GM21390 (cell line): Measurements from ENCODE around the gene TLL2.

Experiments used
- ATAC-seq: cut with Tn5 transposase; IDR thresholded peaks from one replicate; pipeline ENCODE4 v1.9.1; 2021; ENCODE audit not compliant: unreplicated experiment

Gene TLL2

DNA sequence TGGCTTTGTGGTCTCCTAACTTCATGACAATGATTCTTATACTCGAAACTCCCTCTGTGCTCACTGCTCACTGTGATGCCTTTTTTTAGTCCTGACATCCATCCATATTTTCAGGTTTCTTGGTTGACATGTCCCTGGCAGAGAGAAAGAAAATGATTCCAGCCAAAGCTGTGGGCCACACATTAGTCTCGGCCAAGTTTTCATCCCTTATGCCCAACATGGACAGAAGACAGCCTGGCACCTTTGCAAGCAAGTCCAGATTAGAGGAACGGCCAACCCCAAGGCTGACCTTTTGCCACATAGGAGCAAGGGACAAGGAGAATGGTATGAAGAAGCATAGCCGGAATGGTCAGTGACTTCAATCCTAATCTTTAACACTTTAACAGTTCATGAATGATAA lies 146.3 kb downstream of the TLL2 start:
- no peak for ATAC-seq

DNA sequence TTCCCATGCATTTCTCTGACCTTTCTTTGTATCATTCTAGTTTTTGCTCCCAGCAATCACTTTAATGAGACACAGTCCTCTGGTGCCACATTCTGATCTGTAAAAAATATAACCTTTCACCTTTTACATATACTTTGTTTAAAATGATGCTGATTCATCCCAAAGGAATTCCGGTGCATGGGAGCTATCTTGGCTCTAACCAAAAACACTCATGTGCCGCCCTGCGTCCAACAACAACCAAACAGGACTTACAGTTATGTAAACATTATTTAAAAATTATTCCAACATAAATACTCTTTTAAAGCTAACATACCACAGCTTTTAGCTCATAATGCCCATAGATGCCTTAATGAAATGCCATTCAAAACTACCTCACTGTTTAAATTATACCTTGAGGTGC lies 147.2 kb downstream of the TLL2 start:
- no peak for ATAC-seq

DNA sequence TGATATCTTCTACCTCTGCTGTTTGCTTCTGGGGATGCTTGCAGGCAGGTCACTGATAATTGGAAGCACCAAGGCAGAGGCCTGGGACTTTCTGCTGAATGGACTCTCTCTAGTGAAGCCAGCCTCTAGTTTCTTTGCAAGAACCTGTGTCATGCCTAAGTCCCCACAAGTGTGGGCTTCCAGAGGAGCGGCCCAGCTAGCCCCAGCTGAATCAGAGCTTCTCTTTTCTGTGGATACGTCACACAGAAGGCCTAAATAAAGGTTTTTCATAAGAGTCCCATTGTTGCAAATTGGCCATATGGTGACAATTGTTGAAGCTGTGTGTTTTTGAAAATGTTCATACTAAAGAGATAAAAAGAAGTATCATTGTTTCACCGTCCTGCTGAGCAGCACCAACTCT lies 148.2 kb downstream of the TLL2 start:
- ATAC-seq: no peak

DNA sequence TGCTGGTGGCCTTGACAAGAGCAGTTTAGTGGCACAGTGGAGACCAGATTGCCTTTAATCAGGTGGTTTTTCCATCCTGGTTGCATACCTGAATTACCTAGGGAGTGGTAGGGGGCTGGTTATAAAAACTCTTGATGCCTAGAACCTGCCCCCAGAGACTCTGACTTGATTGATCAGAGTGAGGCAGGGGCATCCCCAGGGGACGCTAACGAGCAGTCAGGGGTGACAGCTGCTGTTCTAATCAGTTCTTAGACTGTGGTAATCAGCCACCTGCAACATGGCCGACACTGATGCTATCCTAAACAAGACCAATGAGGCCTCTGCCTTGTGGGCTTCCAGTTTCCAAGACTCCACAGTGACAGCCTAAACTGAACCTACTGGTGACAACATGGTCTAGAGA lies 153.0 kb downstream of the TLL2 start:
- ATAC-seq: no peak

DNA sequence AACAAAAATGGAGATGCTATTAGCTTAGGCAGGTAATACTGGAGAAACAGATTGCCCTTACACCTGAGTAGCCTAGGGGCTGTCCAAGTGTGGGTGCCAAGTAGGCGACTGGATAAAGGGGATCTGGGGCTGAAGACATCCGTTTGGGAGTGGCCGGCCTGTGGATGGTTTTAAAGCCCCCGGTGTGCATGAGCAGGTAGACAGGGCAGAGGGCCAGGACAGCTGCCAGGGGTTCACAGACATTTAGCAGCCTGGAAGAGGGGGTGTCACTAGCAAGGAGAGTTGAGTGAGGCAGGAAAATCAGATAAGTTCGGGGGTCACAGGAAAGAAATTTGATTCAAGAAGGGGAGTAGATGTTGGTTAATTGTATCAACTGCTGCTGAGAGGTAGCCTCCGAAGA lies 153.4 kb downstream of the TLL2 start:
- ATAC-seq: no peak

DNA sequence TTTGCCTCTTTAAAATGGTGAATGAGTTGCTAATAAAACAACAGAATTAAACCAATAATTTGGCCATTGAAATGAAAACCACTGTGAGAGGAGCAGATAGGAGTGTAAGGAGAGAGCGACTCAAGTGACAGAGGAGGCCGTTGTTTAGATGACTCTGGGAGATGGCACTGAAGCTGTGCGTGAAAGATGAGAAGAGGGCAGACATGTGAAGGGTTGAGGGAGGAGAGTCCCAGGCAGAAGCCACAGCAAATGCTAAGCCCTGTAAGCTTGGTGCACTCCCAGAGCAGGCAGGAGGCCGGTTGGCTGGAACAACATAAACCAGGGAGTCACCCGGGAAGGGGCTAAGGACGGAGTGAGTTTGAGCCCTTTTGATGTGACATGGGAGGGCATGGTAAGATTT lies 154.1 kb downstream of the TLL2 start:
- no peak for ATAC-seq

DNA sequence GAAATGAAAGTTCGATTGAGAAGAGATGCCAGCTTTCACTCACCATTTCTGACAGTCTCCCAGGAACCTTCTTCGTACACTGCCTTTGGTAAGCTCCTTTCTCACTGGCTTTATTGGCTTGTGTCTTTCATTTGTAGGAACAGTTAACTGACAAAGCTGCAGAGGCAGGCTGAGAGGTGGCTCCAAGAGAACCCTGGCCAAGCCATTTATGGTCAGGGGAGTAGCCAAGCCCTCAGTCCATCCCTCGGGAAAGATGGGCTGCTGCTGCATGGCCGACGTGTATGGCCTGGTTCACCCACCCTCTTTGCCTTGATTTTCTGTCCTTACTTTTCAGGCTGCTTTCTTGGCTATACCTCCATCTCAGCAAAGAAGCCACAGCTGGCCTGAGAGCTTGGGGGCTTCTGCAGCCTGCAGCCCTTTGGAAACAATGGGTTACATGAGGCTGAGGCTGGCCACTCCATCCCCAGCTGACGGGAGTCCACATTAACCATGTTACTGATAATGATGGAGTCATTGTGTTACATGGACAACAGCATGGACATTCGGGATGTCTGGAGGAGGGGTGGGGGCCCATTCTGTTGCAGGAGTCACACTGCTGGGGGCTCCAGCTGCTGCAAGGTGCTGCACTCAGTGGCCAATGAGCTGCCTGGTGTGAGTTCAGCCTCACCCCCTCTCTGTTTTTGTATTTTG lies 154.7 kb downstream of the TLL2 start, which contains the start of gene OPALIN:
TSS of gene OPALIN (minus strand) at position 152 of the 690 bp plus-strand sequence. CDS start at position 46, 106 bp downstream.
- ATAC-seq: no peak

DNA sequence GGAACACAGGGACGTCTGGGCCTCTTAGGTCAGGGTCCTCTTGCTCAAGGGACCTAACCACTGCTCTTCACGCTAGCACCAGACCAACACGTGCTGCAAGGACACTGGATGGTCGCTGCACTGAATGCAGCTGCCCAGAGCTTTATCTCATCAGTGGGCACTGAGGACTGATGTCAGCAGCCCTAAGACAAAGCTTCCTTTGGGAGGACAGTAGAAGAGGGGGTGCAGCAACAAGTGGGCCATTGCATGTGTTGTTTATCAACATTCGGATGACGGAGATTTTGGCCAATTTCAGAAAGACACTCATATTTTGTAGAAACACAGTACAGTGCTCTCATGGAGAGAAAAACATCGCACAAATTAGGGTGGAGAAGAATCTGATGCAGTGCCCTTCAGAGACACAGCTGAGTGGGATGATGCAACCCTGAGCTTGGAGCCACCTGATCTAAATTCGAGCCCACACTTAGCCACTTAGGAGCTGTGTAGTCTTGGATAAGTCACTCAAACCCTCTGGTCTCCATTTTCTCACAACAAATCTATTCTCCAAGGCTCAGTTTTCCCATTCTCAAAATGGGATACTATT lies 156.6 kb downstream of the TLL2 start:
- ATAC-seq: no peak

DNA sequence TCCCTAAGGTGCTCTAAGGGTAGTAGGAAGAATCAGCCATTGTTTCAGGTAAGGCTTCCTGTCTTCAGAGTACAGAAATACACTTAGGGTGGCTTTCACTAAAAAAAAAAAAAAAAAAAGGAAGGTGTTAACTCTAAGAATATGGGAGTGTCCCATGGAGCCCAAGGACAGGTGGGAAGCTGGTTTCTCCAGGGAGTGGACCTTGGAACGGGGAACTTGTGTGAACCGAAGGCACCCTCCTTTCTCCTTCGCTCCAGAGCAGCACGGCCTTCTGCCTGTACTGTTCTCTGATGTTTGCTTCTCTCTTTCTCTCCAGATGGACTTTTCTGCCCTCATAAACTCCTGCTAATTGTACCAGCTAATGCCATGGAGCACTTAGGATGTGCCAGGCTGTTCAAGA lies 161.1 kb downstream of the TLL2 start:
- no peak for ATAC-seq

DNA sequence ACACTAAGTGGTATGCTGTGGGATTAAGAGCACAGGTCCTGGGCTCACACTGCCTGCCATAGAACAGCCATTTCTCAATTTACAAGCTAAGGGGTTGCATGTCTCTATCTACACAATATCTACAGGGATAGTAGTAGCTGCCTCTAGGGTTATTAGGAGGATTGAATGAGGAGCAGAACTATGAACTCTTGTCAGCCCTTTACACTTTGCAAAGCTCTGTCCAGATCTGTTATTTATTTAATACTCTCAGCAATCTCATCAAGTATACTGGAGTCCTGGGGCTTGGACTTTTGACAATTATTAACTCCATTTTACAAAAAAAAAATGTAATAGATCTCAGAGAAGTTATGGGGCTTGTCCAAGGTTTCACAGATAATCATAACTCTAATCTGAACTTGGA lies 161.7 kb downstream of the TLL2 start:
- no peak for ATAC-seq

DNA sequence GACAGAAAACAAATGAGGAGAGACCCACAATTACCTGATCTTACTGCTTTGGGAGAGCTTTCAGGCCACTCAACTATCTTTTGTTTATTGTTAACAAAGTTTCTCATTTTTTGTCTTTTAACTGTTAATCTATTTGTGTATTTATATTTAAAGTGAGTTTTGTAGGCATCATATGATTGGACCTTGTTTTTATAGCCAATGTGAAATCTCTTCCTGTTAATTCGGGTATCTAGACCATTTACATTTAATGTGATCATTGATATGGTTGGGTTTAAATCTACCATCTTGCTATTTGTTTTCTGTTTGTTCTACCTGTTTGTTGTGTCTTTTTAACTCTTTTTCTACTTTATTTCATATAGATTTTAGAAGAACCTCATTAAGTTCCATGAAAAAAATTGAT lies 167.4 kb downstream of the TLL2 start:
- ATAC-seq: no peak

DNA sequence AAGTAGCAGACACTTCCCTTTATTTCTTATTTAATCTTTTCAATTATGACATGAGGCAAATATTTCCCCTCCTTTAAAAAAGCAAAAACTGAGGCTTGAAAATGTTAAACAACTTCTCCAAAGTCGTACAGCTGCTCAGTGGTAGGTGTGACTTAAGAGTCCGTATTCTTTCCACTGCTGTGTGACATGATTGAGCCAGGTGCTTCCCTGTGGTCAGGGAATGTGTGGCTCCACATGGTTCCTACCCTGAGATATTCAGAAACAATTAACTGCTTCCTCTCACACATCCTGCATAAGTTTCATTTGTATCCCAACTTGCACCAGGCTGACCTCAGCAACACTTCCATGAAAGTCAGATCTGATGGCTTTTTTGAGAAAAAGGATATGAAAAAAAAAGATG lies 168.5 kb downstream of the TLL2 start:
- no peak for ATAC-seq

DNA sequence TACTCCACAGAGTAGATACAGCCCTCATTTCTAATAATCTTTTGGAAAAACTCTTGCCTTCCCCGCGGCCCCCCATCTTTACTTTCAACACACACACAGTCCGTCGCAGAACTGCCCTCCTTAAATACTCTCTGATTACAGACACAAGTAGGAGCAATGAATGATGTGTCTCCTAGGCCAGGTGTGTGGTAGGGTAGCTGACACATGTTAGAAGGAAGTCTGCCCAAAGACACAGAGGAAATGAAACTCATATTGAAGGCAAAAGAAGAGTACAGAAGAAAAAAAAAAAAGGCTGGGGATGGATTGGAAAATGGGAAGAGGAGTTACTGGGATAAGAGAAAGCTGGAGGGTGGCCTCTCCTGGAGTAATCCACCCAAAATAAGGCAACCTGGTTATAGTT lies 169.5 kb downstream of the TLL2 start:
- no peak for ATAC-seq

DNA sequence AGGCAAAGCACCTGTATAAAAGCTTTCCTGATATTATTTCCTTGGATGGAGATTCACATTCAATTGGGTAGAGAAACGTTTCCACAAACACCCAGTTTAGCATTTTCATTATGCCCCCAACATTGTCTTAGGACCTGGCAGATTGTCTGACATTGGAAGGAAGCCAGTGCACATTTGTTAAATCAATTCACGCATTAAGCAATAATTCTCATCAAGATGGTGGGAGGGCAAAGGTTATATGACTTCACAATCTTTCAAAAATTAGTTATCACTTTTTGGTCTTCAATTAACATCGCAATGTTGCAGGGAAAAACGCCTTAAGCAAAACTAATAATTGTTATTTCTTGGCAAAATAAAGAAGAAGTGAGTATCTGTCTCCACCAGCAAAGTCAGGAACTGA lies 171.3 kb downstream of the TLL2 start:
- ATAC-seq: no peak

DNA sequence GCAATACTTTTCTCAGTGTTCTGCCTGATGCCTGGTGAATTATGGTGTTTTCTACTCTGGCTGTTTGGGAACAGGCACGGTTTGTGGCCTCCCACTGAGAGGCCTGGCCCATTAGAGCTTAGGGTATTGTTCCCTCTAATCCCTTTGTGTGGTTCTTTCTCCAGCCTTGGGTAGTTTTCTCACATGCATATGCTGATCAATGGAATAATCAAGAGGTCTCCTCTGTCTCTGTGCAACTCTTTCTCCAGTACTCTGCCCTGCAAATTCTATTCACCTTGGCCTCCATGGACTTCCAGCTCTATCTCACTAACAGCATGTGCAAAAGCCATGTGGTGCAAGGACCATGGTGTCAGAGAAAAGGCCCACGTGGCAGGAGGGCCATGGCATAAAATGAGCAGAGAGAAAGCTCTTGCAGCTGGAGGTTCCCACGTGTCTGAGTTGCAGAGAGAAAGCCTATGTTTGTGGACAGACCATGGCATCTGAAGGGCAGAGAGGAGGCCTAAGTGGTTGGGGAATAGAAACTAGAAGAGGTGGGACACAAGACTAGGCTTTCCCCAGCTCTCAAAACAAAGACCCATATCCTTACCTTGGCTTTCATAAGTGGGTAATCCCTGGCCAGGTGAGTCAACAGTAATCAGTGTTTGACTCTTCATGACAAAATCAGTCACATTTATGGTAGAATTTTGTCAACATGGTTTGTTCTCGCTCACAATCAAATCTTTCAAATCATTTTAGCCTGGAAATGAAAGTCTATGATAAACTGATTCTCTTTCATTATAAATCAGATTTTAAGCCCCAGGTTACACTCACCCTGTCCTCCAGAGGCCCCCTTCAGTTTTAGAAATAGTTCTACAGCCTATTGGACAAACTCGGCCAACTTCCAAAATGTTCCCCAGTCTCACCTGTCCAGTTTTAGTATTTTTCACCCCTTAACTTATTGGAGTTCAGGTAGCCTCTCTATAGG lies 172.2 kb downstream of the TLL2 start:
- ATAC-seq: no peak

DNA sequence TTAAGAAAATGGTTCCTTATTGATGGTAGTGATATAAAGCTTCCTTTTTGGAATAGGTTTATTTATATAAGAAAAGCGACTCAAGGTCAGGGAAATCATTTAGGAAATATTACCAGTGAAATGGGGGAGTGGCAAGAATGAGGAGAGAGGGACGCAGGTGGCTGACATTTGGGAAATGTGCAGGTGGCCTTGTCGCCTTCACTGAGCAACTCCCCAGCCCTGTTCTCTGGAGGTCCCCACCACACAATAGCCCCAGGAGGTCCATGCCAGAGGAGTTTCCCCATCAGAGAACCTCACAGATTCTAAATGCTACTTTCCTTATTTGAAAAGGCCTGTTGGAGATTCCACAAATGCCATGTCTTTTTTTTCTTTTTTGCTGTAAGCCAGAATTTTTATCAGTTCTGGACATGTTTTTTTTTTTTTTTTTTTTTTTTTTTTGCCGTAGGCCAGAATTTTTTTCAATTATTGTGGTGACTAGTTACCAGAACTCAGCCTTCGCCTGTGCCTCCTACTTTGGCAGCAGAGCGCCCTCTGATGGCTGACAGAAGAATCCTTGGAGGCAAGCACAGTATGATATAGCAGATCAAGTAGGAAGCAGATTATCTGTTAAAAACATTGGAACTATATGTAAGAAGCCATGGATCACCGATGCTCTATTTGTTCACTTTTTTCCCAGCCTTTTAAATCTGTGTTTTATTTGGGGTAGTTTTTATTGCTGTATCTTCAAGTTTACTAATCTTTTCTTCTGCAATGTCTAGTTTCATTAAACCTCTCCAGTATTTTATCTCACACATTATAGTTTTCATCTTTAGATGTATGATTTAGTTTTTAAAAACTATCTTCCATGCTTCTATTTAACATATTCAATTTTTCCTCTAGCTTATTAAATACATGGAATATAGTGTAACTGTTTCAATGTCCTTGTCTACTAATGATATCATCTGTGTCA lies 173.5 kb downstream of the TLL2 start:
- ATAC-seq: peak; percentile 76

DNA sequence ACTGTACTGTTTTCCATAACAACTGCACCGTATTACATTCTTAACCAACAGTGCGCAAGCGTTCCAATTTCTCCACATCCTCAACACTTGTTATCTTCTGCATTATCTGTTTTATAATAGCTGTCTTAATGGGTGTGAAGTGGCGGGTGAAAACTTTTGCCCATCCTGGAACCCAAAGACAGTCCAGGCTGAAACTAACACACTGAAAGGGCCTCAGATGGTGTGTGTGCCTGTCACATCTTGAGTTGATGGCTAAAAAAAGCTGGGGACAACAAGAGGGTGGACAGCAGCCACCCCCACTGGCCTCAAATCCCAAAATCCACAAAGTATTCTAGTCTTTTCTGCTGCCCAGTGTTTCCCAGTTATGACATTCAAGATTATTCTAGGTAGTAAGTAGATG lies 174.3 kb downstream of the TLL2 start:
- ATAC-seq: no peak

DNA sequence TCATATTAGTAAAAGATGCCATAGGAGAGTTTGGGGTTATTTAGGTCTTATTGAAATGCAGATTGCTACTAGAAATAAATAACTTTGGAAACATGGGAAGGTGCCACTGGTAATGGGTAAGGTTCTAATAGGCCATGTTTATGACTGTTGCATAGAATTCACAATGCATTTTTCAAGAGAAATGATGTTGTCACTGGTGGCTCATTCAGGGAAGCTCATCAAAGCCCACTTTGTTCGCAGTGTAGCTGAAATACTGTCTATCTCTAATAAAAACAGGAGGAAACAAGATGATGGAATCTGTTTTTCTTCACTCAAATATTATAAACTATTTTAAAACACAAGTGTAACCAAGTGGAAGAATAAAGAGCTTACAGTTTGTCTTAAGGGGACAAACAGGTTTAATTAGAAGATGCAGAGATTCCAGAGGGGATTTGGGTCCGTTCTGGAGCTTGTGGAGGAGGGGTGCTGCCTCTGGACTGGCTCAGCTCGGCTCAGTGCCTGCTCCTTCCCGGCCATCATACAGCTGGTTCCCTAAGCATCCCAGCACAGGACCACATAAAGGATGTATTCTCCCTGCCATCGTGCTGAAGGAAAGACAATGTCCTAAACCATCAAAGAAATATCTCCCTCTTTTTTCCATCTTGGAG lies 175.3 kb downstream of the TLL2 start:
- no peak for ATAC-seq

DNA sequence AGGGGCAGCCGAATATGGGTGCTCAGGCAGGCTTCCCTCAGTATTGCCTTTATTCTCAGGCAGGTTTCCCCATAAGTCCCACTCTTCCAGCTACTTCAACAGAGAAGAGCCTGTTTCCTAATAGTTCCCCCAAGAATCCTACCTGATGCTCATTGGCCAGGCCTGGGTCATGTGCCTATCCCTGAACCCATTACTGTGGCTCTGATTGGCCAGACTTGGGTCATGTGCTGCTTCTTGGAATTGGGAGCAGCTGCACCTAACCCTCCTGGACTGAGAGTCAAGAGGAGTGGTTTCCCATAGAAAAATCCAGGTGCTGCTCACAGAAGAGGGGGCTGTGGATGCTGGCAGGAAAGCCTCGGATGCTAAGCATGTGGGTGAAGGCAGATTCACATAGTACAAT lies 176.6 kb downstream of the TLL2 start:
- ATAC-seq: no peak
